ENCODE measurements around the gene SPO11. TPM values are rescaled to one million over a fixed set of nuclear protein-coding genes. Genes with fewer than 3 reads are reported as not detected.

The SPO11 gene
- total and polyA plus RNA-seq, 9 of the 15 experiments (the other 6 are each of a cell fraction or from before 2014, with no cell fraction given) = not detected

DNA sequence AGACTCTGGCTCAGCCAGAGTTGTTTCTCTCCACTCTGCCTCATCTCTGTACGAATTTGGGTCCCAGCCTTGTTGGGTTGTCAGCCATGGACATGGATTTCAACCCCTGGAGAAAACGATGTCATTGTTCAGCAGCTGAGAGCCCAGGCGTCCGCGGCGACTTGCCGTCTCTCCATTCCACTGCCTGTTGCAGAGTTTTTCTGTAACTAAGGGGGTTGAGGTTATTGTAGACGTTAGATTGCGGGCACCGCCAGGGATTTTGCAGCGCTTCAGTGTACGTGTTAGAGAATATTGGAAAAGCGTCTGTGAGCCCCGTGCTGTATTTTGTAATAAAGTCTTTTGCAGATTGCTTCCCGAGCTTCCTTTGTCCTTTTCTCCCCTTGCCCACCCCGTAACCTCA lies 48.5 kb downstream of the SPO11 start:
- Histone ChIP-seq H3K4me2 (ENCODE audit: insufficient read depth, low read length) (no peak overlapping the region), H3K4me3 (no peak overlapping the region), H3K9me3 (replicated peaks; ENCODE audit: control insufficient read depth, insufficient read depth, low read depth, low read length) (no peaks in the 10 kb centered on the region), H3K36me3 (ENCODE audit: control insufficient read depth, insufficient read depth, low read length) (peaks cover 69% of the 10 kb centered on the region), H3K27me3 (ENCODE audit: control insufficient read depth in 2 of 2, insufficient read depth in 2 of 2, low read length in 2 of 2) (no peaks in the 10 kb centered on the region), H4K20me1 (replicated peaks; ENCODE audit: control insufficient read depth, insufficient read depth, low read length) (peaks cover 9% of the 10 kb centered on the region; the same call in 1 of the 2 replicates), H3K27ac (ENCODE audit: extremely low read depth, low read depth, low read length) (no peak overlapping the region), H3K9me1 (ENCODE audit: control insufficient read depth, insufficient read depth, low read length) (no peaks in the 10 kb centered on the region), H3K4me1 (replicated peaks in 1 of 2; ENCODE audit: control insufficient read depth in 2 of 2, insufficient read depth in 2 of 2, low read length in 2 of 2) (peaks cover 0 to 6% of the 10 kb centered on the region in 2 experiments; a peak in 3 of 5 replicates), H3K79me2 (ENCODE audit: control insufficient read depth, insufficient read depth, low read length) (no peaks in the 10 kb centered on the region; the same call in 2 of the 3 replicates), H2AFZ (ENCODE audit: low read depth, low read length) (no peak overlapping the region), H3K9ac (ENCODE audit: insufficient read depth in 1 of 2, low read depth in 2 of 2, low read length in 2 of 2) (no peak overlapping the region; a peak in 1 of 4 replicates)
- no peak for TF ChIP-seq BCL6 (CRISPR knock-in tag; IDR thresholded peaks at IDR 0.05)
- TF ChIP-seq, protein P1, sequence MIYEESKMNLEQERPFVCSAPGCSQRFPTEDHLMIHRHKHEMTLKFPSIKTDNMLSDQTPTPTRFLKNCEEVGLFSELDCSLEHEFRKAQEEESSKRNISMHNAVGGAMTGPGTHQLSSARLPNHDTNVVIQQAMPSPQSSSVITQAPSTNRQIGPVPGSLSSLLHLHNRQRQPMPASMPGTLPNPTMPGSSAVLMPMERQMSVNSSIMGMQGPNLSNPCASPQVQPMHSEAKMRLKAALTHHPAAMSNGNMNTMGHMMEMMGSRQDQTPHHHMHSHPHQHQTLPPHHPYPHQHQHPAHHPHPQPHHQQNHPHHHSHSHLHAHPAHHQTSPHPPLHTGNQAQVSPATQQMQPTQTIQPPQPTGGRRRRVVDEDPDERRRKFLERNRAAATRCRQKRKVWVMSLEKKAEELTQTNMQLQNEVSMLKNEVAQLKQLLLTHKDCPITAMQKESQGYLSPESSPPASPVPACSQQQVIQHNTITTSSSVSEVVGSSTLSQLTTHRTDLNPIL (CRISPR knock-in tag; IDR thresholded peaks at IDR 0.05) = no peak
- no peak for TF ChIP-seq POU5F1 (IDR thresholded peaks at IDR 0.05; ENCODE audit: borderline replicate concordance, low read depth, low read length, partially characterized antibody)
- DNase-seq (ENCODE audit: extremely low read depth in 1 of 4, low spot score in 3 of 4) (no peak), ATAC-seq (no peak), FAIRE-seq (no peak)
- in situ Hi-C loops (cut with MboI) = loop anchor here (25.0 kb wide), 1 partner anchor 834 kb away; no protein-coding TSS in a partner anchor
- intact Hi-C loops (cut with micrococcal nuclease) = no loop called here
- no TSS peak for BruUV-seq (replicated peaks)
- CTCF ChIA-PET (ENCODE audit: low intra/inter-chr PET ratio) = no interaction called here
- POLR2A ChIA-PET = interaction anchor here (1.9 kb wide), 1 partner anchor 19 kb away, joined by 8 read pairs; no protein-coding TSS in a partner anchor
- WGBS (ENCODE audit: insufficient coverage, low coverage, missing lambda C conversion rate) = 78% methylated on average over 11 of the region's 16 CpGs
